Measurements from ENCODE around the gene ZNF646. TPM values are rescaled to one million over a fixed set of nuclear protein-coding genes. Genes with fewer than 3 reads are reported as not detected.

ZNF646 gene
- polyA plus RNA-seq, 1 donor from 2014 or later, result 8.5 TPM

- TF ChIP-seq CTCF (IDR thresholded peaks at IDR 0.05; ENCODE audit: poor library complexity, severe bottlenecking), result no peak
Observed at GRCh38 chr16:31050280-31051030, 23.8 kb upstream of the ZNF646 start (continued).

DNA sequence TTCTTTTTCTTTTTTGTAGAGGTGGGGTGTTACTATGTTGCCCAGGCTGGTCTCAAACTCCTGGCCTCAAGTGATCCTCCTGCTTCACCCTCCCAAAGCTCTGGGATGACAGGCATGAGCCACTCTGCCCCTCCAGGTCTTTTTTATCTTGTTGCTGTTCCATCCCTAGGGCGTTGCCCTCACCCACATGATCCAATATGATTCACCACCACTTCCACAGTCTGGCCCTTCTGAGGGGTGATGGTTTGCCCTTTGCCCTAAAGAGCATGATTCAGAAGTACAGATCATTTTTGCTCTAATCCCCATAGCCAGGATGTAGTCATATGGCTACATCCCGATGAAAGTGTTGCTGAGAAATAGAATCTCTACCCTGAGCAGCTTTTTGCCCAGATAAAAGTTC lies 22.1 kb upstream of the ZNF646 start:
- Histone ChIP-seq H3K9me2 (ENCODE audit: insufficient read depth, low read length) (no peaks in the 10 kb centered on the region), H3K9me3 (ENCODE audit: low read length) (no peaks in the 10 kb centered on the region), H3K27me3 (ENCODE audit: insufficient read depth, low read depth, low read length) (no peaks in the 10 kb centered on the region), H4K20me1 (ENCODE audit: insufficient read depth) (no peaks in the 10 kb centered on the region), H3K27ac (ENCODE audit: low read length) (no peak overlapping the region), H3F3A (ENCODE audit: insufficient read depth, low read length, poor library complexity, severe bottlenecking) (no peaks in the 10 kb centered on the region), H3K4me2 (ENCODE audit: low read length) (no peak overlapping the region), H2AFZ (ENCODE audit: low read depth, low read length) (no peak overlapping the region), H3K36me3 (ENCODE audit: insufficient read depth, low read length) (no peaks in the 10 kb centered on the region), H3K79me2 (replicated peaks; ENCODE audit: insufficient read depth, low read length) (no peaks in the 10 kb centered on the region), H3K9ac (ENCODE audit: low read length) (no peak overlapping the region), H3K4me3 (ENCODE audit: low read length) (no peak overlapping the region)
- no peak for TF ChIP-seq CTCF (IDR thresholded peaks at IDR 0.05; ENCODE audit: poor library complexity, severe bottlenecking)
- TF ChIP-seq MXI1 (conservative IDR thresholded peaks at IDR 0.05; ENCODE audit: poor library complexity, severe bottlenecking), result no peak
- TF ChIP-seq REST (IDR thresholded peaks at IDR 0.05; ENCODE audit: borderline replicate concordance), result no peak
- no peak for TF ChIP-seq TAF1 (IDR thresholded peaks at IDR 0.05; ENCODE audit: low read depth)
- no peak for TF ChIP-seq SMC3 (conservative IDR thresholded peaks at IDR 0.05; ENCODE audit: poor library complexity)
- no peak for TF ChIP-seq RAD21 (conservative IDR thresholded peaks at IDR 0.05)
- no peak for TF ChIP-seq EZH2 (IDR thresholded peaks at IDR 0.05; ENCODE audit: borderline replicate concordance, insufficient read depth, low read length, poor library complexity, severe bottlenecking)
- TF ChIP-seq EP300 (conservative IDR thresholded peaks at IDR 0.05; ENCODE audit: poor library complexity, severe bottlenecking), result no peak
- TF ChIP-seq POLR2AphosphoS5 (IDR thresholded peaks at IDR 0.05), result no peak
